ENCODE results near the gene ALPL. TPM values are rescaled to one million over a fixed set of nuclear protein-coding genes. Genes with fewer than 3 reads are reported as not detected.
A peak's percentile ranks its signal among the peaks of the same experiment; 100 is the strongest.
"Not testable (repeated sequence)": the region's sequence is repeated elsewhere in the genome, so short reads cannot be mapped to it uniquely, and the experiment has no call there.

ALPL gene
- total and polyA plus RNA-seq, 9 donors = 1.2 to 4.7 (median 3.4) TPM

GRCh38 chr1:21517660-21518480 is 8.6 kb downstream of the ALPL start:
- H3K9me3 ChIP-seq (replicated peaks; ENCODE audit: control insufficient read depth, low read depth, low read length) = no peaks in the 10 kb centered on the region
- no peaks in the 10 kb centered on the region for H3K36me3 ChIP-seq (ENCODE audit: control insufficient read depth, insufficient read depth, low read length)
- H3K4me1 ChIP-seq (ENCODE audit: control insufficient read depth, insufficient read depth, low read length) = peaks cover 3% of the 10 kb centered on the region
- 80% methylated on average over 5 of the region's 13 CpGs for WGBS (ENCODE audit: insufficient coverage)
- peaks cover 13% of the 10 kb centered on the region for H3K27me3 ChIP-seq (ENCODE audit: control insufficient read depth, insufficient read depth, low read length)
- H3K27ac ChIP-seq (ENCODE audit: low read length) = no peak overlapping the region
- H3K4me3 ChIP-seq (ENCODE audit: low read length) = no peak overlapping the region
- no peak for DNase-seq

GRCh38 chr1:21518774-21519455 is 9.7 kb downstream of the ALPL start:
- H3K36me3 ChIP-seq (ENCODE audit: control insufficient read depth, insufficient read depth, low read length) = no peaks in the 10 kb centered on the region
- no peak for DNase-seq
- peaks cover 3% of the 10 kb centered on the region for H3K4me1 ChIP-seq (ENCODE audit: control insufficient read depth, insufficient read depth, low read length)
- H3K27ac ChIP-seq (ENCODE audit: low read length) = no peak overlapping the region
- 67% methylated on average over 12 of the region's 16 CpGs for WGBS (ENCODE audit: insufficient coverage)
- H3K27me3 ChIP-seq (ENCODE audit: control insufficient read depth, insufficient read depth, low read length) = peaks cover 11% of the 10 kb centered on the region
- H3K4me3 ChIP-seq (ENCODE audit: low read length) = no peak overlapping the region
- H3K9me3 ChIP-seq (replicated peaks; ENCODE audit: control insufficient read depth, low read depth, low read length) = no peaks in the 10 kb centered on the region

- H3K4me3 ChIP-seq (ENCODE audit: low read length); H3K27me3 ChIP-seq (ENCODE audit: control insufficient read depth, insufficient read depth, low read length); H3K9me3 ChIP-seq (replicated peaks; ENCODE audit: control insufficient read depth, low read depth, low read length); H3K4me1 ChIP-seq (ENCODE audit: control insufficient read depth, insufficient read depth, low read length); H3K27ac ChIP-seq (ENCODE audit: low read length); H3K36me3 ChIP-seq (ENCODE audit: control insufficient read depth, insufficient read depth, low read length); DNase-seq: not testable (repeated sequence)
- 83% methylated on average over 9 of the region's 11 CpGs for WGBS (ENCODE audit: insufficient coverage)
Measured at GRCh38 chr1:21519486-21520070, 10.4 kb downstream of the ALPL start.

- H3K27ac ChIP-seq (ENCODE audit: low read length) = no peak overlapping the region
- H3K27me3 ChIP-seq (ENCODE audit: control insufficient read depth, insufficient read depth, low read length) = peaks cover 2% of the 10 kb centered on the region
- H3K4me1 ChIP-seq (ENCODE audit: control insufficient read depth, insufficient read depth, low read length) = peaks cover 7% of the 10 kb centered on the region
- H3K9me3 ChIP-seq (replicated peaks; ENCODE audit: control insufficient read depth, low read depth, low read length) = no peaks in the 10 kb centered on the region
- 62% methylated on average over 10 of the region's 16 CpGs for WGBS (ENCODE audit: insufficient coverage)
- no peak for DNase-seq
- H3K36me3 ChIP-seq (ENCODE audit: control insufficient read depth, insufficient read depth, low read length) = no peaks in the 10 kb centered on the region
- no peak overlapping the region for H3K4me3 ChIP-seq (ENCODE audit: low read length)
Measured at GRCh38 chr1:21520899-21521716, 11.9 kb downstream of the ALPL start.

- H3K4me3 ChIP-seq (ENCODE audit: low read length) = no peak overlapping the region
- no peak overlapping the region for H3K27ac ChIP-seq (ENCODE audit: low read length)
- peaks cover 2% of the 10 kb centered on the region for H3K27me3 ChIP-seq (ENCODE audit: control insufficient read depth, insufficient read depth, low read length)
- no peak for DNase-seq
- no peaks in the 10 kb centered on the region for H3K36me3 ChIP-seq (ENCODE audit: control insufficient read depth, insufficient read depth, low read length)
- 90% methylated on average over 2 of the region's 4 CpGs for WGBS (ENCODE audit: insufficient coverage)
- no peaks in the 10 kb centered on the region for H3K9me3 ChIP-seq (replicated peaks; ENCODE audit: control insufficient read depth, low read depth, low read length)
- peaks cover 7% of the 10 kb centered on the region for H3K4me1 ChIP-seq (ENCODE audit: control insufficient read depth, insufficient read depth, low read length)
Measured at GRCh38 chr1:21521717-21522060, 12.5 kb downstream of the ALPL start.

- Histone ChIP-seq H3K36me3 (ENCODE audit: control insufficient read depth, insufficient read depth, low read length) (no peaks in the 10 kb centered on the region), H3K4me3 (ENCODE audit: low read length) (no peak overlapping the region), H3K27me3 (ENCODE audit: control insufficient read depth, insufficient read depth, low read length) (peaks cover 2% of the 10 kb centered on the region), H3K4me1 (ENCODE audit: control insufficient read depth, insufficient read depth, low read length) (peaks cover 7% of the 10 kb centered on the region), H3K9me3 (replicated peaks; ENCODE audit: control insufficient read depth, low read depth, low read length) (no peaks in the 10 kb centered on the region), H3K27ac (ENCODE audit: low read length) (no peak overlapping the region)
- 72% methylated on average over 8 of the region's 11 CpGs for WGBS (ENCODE audit: insufficient coverage)
- no peak for DNase-seq
Measured at GRCh38 chr1:21522525-21523038, 13.4 kb downstream of the ALPL start.

- H3K4me3 ChIP-seq (ENCODE audit: low read length) = no peak overlapping the region
- no peaks in the 10 kb centered on the region for H3K36me3 ChIP-seq (ENCODE audit: control insufficient read depth, insufficient read depth, low read length)
- no peak overlapping the region for H3K27ac ChIP-seq (ENCODE audit: low read length)
- no peak for DNase-seq
- WGBS (ENCODE audit: insufficient coverage) = 61% methylated on average over 3 of the region's 7 CpGs
- H3K9me3 ChIP-seq (replicated peaks; ENCODE audit: control insufficient read depth, low read depth, low read length) = no peaks in the 10 kb centered on the region
- peaks cover 2% of the 10 kb centered on the region for H3K27me3 ChIP-seq (ENCODE audit: control insufficient read depth, insufficient read depth, low read length)
- H3K4me1 ChIP-seq (ENCODE audit: control insufficient read depth, insufficient read depth, low read length) = peaks cover 7% of the 10 kb centered on the region
Measured at GRCh38 chr1:21523297-21523813, 14.1 kb downstream of the ALPL start.

- Histone ChIP-seq H3K27ac (ENCODE audit: low read length) (no peak overlapping the region), H3K9me3 (replicated peaks; ENCODE audit: control insufficient read depth, low read depth, low read length) (no peaks in the 10 kb centered on the region), H3K36me3 (ENCODE audit: control insufficient read depth, insufficient read depth, low read length) (no peaks in the 10 kb centered on the region), H3K27me3 (ENCODE audit: control insufficient read depth, insufficient read depth, low read length) (peaks cover under 1% of the 10 kb centered on the region), H3K4me3 (ENCODE audit: low read length) (no peak overlapping the region), H3K4me1 (ENCODE audit: control insufficient read depth, insufficient read depth, low read length) (peaks cover 7% of the 10 kb centered on the region)
- no peak for DNase-seq
- WGBS (ENCODE audit: insufficient coverage) = 100% methylated on average over 3 of the region's 5 CpGs
Measured at GRCh38 chr1:21524220-21524619, 15.0 kb downstream of the ALPL start.

- Histone ChIP-seq H3K27ac (ENCODE audit: low read length) (no peak overlapping the region), H3K36me3 (ENCODE audit: control insufficient read depth, insufficient read depth, low read length) (no peaks in the 10 kb centered on the region), H3K4me3 (ENCODE audit: low read length) (no peak overlapping the region), H3K4me1 (ENCODE audit: control insufficient read depth, insufficient read depth, low read length) (peaks cover 7% of the 10 kb centered on the region), H3K9me3 (replicated peaks; ENCODE audit: control insufficient read depth, low read depth, low read length) (no peaks in the 10 kb centered on the region), H3K27me3 (ENCODE audit: control insufficient read depth, insufficient read depth, low read length) (no peaks in the 10 kb centered on the region)
- WGBS (ENCODE audit: insufficient coverage) = 33% methylated on average over 12 of the region's 14 CpGs
- DNase-seq = peak; percentile 34
Measured at GRCh38 chr1:21524686-21525339, 15.6 kb downstream of the ALPL start.
